Stimulated activated CD4-positive, alpha-beta T cell treated with anti-CD3 and anti-CD28 coated beads, Interleukin-12 subunit alpha, Interleukin-12 subunit beta, amount 100 ng/mL, for 48 hours (primary cell): ENCODE results near the gene FGFR4.
"Not testable (repeated sequence)": the region's sequence is repeated elsewhere in the genome, so short reads cannot be mapped to it uniquely, and the experiment has no call there.

ENCODE experiments used
- DNase-seq, 3 donors: peaks; one replicate each; pipeline ENCODE4 v3.0.0-alpha.2; 2020; ENCODE audit warnings: low read depth in 2 of 3, low spot score in 1 of 3

Gene FGFR4

DNA sequence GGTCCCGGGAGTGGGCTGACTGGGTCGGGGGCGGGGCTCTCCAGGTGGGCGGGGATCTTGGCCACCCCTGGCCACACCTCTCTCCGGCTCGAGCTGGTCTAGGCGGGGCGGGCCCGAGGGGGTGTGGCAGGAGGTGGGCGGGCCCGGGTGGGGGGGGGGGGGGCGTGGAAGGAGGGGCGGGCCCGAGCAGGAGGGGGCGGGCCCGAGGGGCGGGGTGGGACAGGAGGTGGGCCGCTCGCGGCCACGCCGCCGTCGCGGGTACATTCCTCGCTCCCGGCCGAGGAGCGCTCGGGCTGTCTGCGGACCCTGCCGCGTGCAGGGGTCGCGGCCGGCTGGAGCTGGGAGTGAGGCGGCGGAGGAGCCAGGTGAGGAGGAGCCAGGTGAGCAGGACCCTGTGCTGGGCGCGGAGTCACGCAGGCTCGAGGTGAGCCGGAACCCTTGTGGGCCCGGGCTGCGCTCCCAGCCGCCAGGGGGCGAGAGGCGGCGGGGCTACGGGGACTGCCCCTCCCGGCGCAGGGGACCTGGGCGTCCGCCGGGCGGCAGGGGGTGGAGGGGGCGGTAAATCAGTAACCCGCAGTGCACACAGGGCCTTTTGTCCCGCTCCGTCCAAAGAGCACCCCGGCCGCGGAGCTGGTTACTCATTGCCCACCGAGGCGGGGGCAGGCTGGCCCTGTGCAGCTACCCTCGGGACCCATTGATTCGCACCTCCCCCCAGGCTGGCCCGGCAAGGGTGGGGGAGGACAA, at the start of gene FGFR4:
Gene FGFR4 (plus strand): TSS at position 262 of the 744 bp plus-strand sequence. CDS start 2,688 bp downstream, outside the sequence.
- DNase-seq = peak; percentile 29 to 46 (median 31)

DNA sequence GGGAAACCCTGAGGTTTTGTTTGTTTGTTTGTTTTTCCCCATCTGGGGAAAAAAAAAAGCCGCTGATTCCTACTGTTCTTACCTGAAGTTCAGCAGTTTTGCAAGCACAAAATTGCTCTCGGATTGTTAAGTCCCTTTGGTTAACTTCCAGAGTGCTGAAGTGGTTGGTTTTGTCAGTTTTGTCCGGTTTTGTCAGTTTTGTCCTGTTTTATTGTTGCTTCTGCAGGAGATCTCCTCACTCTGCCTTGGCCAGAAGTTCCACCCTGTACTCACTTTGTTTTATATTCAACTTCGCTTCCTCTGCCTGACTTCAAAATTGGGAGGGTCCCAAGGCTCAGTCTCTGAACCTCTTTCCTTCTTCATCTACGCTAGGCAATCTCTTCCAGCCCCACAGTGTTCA, 49.8 kb upstream of the FGFR4 start:
- no peak for DNase-seq

- no peak for DNase-seq
Observed at GRCh38 chr5:177040814-177041420, 45.8 kb upstream of the FGFR4 start.

GRCh38 chr5:177041936-177042335, 44.8 kb upstream of the FGFR4 start:
- no peak for DNase-seq

- DNase-seq = no peak
Observed at GRCh38 chr5:177043114-177043513, 43.6 kb upstream of the FGFR4 start.

GRCh38 chr5:177043958-177044357, 42.8 kb upstream of the FGFR4 start:
- no peak for DNase-seq

DNA sequence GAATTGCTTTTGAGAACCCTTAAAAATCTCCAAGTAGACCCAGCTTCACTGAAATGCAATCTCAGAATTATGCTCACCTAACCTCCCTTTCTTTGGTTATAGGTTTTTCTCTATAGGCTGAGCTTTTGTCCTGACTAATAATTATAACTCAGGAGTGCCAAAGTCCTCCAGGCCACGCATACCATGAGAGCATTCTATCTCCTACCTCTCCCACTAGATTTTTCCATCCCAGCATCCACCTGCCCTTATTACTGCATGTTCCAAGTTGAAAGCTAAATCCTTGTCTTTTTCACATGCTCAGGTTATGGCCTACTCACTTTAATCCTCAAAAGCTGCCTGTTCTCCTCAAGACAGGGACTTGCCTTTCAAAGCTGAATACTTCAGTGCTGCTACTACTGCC, 42.1 kb upstream of the FGFR4 start:
- DNase-seq = no peak

DNA sequence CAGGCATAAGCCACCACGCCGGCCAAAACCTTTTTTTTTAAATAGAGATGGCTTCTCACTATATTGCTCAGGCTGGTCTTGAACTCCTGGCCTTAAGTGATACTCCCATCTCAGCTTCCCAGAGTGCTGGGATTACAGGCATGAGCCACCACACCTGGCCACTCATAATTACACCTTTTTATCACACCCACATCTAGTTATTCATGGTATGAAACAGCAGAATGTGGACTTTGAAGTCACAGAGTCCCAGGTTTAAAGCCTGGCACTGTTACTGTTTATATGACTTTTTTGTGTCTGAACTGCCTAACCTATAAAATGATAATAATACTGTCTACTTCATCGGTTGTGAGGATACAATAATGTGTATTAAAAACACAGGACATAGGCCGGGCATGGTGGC, 41.1 kb upstream of the FGFR4 start:
- no peak for DNase-seq

- not testable (repeated sequence) for DNase-seq
Observed at GRCh38 chr5:177048531-177048930, 38.2 kb upstream of the FGFR4 start.

DNA sequence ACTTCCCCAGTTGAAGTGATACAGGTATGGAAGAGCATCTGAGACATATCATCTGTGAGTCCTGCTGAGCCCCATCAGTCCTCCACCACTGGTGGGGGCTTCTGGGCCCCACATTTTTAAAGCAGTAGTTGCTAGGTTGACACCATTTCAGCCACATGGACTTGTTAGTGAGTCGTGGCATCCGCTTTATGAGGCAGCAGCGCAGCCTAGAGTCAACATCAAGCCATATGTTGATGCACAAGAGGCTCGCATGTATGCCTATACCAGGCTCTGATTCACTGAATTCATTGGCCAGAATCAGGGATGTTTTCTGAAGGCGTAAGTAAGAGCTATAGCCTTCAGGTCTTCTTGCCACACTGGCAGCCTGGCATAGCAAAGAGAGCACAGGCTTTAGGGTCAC, 37.4 kb upstream of the FGFR4 start:
- no peak for DNase-seq

- no peak for DNase-seq
Observed at GRCh38 chr5:177064500-177065277, 22.0 kb upstream of the FGFR4 start.

- no peak for DNase-seq
Observed at GRCh38 chr5:177065491-177065890, 21.2 kb upstream of the FGFR4 start.

DNA sequence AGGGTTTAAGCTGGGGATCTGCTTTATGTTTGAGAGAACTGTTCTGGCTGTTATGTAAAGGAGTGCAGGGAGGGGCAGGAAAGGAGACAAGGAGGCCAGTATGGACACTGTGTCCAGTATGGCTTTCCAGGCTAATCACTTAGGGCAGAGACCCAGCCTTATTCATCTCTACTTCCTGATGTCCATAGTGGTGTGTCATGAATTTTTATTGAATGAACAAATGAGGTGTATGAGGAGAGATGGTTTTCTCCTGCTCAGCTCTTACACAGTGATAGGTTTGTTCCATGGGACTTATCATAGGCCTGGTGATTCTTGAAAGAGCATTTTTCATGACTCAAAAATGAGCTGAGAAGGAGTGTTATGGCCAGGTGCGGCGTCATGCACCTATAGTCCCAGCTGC, 20.5 kb upstream of the FGFR4 start:
- DNase-seq = no peak

DNA sequence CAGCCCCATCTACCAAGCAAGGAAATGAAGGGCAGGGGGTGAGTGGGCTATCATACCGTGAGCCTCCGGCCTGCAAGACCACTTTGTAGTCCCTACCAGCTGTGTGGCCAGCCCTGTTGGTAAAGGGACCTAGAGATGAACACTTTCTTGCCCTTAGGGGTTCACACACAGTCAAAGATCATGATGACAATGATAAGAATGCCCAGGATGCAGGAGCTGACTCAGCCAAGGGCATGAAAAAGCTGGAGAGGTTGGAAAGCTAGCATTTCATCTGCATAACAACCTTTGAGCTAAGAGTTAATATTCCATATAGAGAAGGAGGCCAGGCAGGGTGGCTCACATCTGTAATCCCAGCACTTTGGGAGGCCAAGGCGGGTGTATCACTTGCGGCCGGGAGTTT, 19.2 kb upstream of the FGFR4 start:
- DNase-seq = no peak

DNA sequence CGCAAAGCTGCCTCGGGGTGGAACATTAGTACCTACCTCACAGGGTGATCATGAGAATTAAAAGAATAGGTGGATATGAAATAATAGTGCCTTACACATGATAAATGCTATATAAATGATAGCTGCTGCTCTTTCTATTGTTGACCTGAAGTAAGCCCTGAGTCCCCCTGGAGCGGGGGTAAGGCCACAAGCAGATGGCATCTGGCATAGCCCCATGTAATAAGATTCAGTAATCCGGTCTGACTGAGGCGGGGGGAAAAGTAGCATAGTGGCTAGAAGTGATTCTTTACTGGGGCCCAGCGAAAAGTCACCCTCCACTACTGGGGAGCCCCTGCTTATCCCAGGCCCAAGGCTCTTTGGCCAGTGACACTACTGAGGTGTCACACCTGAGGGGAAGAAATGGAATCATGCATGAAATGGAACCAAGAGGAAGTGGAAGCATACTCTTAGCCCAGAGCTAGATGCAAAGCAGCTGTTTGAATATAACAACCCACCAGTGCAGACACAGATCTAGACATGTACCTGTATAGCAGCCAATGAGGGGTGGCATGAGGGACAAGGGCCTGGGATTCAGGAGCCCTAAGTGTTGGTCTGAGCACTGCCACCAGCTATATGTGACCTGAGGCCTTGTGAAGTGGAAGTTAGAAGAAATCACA, 16.1 kb upstream of the FGFR4 start:
- no peak for DNase-seq

GRCh38 chr5:177071666-177072385, 14.9 kb upstream of the FGFR4 start:
- DNase-seq = peak; percentile 16 to 86 (median 52)

GRCh38 chr5:177077335-177077734, 9.4 kb upstream of the FGFR4 start:
- DNase-seq = no peak

DNA sequence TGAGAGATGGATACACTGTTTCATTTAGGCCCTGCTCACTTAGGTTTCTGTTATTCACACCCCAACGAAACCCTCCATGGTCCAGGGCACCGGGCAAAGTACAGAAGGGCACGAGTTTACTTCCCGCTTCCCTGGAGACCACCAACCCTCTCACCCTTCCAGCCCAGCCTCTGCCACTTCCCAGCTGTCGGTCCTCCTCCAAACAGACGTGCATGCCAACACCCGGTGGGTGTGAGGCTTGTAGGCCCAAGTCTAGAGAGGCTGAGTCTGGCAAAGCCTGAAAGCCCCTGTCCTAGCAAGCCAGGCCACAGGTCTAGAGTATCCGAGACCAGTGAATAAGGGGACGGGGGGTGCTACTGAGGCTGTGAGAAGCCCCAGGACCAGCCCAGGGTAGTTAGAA, 7.1 kb upstream of the FGFR4 start:
- DNase-seq = no peak

DNA sequence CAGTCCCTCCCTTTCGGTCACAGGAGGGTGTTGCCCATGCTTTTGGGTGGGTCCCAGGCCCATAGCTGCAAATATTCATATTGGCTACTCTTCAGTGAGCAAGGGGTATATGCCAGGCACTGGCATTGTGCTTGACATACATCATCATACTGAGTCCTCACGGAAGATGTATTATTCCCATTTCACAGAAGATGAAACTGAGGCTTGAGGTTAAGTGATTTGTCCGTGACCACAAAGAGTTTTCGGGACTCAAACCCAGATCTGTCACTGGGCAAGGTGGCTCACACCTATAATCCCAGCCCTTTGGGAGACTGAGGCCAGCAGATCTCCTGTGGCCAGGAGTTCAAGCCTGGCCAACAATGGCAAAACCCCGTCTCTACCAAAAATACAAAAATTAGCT, 6.5 kb upstream of the FGFR4 start:
- no peak for DNase-seq

GRCh38 chr5:177081859-177082258, 4.9 kb upstream of the FGFR4 start:
- DNase-seq = no peak

DNA sequence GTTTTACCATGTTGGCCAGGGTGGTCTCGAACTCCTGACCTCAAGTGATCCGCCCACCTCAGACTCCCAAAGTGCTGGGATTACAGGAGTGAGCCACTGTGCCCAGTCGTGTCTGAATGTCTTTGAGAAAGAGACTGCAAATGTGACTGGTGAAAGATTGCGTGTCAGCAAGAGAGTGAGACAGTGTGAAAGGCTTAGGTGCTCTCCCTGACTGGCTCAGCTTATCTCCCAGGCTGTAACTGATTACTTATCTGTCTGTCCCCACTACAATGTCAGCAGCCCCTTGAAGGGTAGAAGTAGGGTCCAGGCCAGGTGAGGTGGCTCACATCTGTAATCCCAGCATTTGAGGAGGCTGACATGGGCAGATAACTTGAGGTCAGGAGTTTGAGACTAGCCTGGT, 3.4 kb upstream of the FGFR4 start:
- DNase-seq = no peak
